ENCODE data around the gene ZNF697.

The ZNF697 gene

DNA sequence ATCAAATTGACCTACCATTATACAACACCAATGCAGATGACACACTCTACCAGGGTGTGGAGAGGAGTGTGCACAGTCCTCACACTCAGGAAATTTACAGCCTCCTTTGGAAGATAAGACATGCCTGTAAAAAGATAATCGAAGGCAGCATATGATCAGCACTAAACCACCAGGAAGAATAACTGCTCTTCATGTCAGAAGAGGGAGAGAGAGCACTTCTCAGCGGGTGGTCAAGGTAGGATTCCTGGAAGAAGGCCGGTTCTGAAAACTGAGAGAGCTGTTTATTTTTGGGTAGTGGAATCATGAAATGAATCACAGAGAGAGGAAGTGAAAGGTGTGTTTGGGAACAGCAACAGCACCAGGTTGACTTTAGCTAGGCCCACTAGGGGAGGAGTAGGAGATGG, 14.0 kb upstream of the ZNF697 start:
- peak; percentile 39 for DNase-seq (ENCODE audit: low spot score)
- TF ChIP-seq, protein P1, sequence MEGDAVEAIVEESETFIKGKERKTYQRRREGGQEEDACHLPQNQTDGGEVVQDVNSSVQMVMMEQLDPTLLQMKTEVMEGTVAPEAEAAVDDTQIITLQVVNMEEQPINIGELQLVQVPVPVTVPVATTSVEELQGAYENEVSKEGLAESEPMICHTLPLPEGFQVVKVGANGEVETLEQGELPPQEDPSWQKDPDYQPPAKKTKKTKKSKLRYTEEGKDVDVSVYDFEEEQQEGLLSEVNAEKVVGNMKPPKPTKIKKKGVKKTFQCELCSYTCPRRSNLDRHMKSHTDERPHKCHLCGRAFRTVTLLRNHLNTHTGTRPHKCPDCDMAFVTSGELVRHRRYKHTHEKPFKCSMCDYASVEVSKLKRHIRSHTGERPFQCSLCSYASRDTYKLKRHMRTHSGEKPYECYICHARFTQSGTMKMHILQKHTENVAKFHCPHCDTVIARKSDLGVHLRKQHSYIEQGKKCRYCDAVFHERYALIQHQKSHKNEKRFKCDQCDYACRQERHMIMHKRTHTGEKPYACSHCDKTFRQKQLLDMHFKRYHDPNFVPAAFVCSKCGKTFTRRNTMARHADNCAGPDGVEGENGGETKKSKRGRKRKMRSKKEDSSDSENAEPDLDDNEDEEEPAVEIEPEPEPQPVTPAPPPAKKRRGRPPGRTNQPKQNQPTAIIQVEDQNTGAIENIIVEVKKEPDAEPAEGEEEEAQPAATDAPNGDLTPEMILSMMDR (IDR thresholded peaks at IDR 0.05; ENCODE audit: extremely low read depth, missing control alignments) = no peak

DNA sequence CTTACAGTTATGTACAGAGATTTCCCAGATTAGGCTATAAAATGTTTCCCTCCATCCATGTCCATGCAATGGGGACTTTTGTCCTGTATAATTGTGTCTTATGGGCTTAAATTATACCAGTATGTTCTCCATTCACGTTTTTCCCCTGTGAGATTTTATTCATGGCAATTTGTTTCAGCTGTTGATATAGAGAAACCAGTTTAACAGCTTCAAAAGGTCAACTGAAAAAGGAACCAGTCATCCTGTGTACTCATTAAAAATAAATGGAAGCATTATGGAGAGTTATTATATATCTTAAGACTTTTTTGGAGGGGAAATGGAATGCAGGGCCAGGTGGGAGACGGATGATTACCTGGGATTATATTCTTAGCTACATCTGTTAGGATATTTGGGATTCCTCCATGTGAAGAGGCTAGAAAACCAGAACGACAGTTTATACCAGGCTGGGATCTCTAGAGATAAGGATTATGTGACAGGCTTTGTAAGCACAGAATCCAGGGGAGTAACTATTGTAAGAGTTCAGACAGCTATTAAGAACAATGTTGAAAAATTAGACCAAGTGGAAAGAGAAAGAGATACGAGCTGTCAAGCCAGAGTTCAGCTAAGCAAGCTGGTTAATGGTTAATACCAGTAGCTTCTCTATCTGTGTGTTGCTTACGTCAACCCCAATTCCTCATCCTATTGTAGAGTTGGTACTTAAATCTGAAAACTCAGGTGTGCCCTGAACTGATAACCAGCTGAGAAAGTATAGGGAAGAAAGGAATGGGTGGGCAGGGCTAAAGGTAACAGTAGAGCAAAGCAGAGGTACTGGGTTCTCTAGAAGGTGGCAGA, 12.4 kb upstream of the ZNF697 start:
- TF ChIP-seq, protein P1 (IDR thresholded peaks at IDR 0.05; ENCODE audit: extremely low read depth, missing control alignments) = no peak
- DNase-seq (ENCODE audit: low spot score) = peak; percentile 39

DNA sequence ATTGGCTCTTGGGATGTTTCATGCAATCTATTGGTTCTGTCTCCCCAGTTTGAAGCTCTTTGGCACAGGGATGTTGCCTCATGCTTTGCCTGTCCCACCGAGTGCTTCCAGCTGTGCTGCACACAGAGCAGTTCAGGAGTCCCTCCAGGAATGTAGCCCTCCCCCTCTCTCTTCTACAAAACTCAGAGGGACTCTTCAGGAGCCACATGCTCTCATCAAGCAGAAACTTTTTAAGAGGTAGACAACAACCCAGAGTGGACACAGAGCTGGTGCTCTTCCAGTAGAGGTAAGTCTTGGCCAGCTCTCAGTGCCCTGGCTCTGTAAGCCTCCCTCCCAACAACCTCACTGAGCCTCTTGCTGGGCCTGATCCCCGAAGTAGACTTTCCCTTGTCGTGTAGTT, 11.6 kb upstream of the ZNF697 start:
- DNase-seq (ENCODE audit: low spot score) = no peak
- TF ChIP-seq, protein P1 (IDR thresholded peaks at IDR 0.05; ENCODE audit: extremely low read depth, missing control alignments) = no peak

DNA sequence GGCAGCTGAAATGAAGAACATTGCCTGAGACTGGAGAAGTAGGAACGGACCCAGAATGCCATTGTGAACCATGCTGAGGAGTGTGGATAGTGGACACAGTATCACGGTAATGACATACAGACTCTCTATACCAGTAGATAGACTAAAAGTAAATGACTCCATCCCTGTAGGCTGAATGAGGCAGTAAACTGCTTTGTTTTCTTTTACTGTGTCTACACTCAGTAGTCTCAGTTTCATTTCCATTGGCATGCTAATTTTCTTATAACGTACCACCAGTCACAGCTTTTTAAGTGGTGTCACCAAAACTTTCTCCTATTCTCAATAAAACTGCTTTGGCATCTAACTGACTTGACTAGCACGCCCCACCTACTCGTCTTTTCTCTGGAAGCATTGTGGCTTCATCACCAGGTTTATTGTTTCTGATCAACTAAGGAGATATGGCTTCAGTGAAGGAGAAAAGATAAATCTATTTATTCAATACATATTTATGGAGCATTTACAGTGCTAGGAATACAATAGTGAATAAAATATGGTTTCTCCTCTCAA, 8.4 kb upstream of the ZNF697 start:
- DNase-seq (ENCODE audit: low spot score) = no peak
- TF ChIP-seq, protein P1 (IDR thresholded peaks at IDR 0.05; ENCODE audit: extremely low read depth, missing control alignments) = no peak

DNA sequence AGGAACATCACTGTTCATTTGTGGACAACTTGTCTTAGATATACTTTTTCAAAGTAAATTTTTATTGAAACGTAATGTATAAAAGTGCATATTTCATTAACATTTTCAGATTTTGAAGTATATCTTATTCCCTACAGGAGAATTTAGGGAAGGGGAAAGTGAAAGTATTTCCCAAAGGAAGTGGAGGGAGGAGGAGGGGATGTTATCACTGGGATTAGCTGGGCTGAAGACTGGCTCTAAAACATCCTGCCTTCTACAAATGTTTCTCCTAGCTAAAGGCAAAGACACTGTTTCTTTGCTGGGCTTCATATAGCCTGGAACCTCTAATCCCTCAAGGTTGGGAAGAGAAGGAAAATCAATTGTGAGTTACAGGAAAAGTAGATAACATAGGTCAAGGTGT, 7.1 kb upstream of the ZNF697 start:
- TF ChIP-seq, protein P1 (IDR thresholded peaks at IDR 0.05; ENCODE audit: extremely low read depth, missing control alignments) = no peak
- no peak for DNase-seq (ENCODE audit: low spot score)

DNA sequence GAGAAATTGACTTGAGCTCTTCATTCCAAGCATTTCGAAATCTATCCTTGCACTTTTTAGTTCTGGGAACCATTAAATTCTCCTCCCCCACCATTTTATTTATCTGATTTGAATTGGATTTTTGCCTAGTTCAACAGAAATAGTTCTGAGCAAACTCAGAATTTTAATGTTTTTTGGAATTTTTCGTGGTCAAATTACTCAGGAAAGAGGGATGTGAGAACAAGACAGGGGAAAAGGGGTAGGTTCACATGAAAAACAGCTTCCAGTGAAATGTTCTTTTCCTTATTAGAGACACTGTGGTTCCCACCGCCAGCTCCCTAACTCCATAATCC, 5.7 kb upstream of the ZNF697 start:
- TF ChIP-seq, protein P1 (IDR thresholded peaks at IDR 0.05; ENCODE audit: extremely low read depth, missing control alignments) = no peak
- no peak for DNase-seq (ENCODE audit: low spot score)

DNA sequence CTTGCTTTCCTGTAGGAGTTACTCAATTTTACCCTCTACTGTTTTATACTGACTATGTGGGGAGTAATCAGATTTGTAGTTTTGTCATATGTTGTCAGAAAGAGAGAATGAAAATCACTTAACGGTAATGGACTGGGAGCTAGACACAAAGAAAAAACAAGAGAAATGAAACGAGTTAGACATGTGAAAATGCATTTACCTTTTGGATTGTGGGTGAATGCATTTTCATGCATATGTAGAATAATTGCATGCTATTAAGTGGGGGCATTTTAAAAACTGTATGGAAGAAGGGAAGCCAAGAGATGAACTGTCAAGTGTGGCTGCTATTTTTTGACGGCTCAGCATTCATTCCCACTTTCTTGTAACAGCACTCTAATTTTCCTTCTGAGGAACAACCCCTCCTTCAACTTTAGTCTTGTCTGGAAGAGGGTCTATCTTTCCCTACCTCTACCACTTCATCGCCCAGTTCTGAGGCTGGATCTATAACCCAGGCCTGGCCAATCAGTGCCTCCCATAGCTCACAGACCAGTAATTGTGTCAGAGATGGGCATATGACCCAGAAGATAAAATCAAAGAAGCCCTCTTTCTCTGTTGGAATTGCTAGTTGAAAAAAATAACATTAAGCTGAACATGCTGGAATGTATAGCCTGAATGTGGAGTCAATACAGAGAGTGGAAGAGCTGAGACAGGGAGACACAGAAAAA, 5.2 kb upstream of the ZNF697 start:
- TF ChIP-seq, protein P1 (IDR thresholded peaks at IDR 0.05; ENCODE audit: extremely low read depth, missing control alignments) = no peak
- DNase-seq (ENCODE audit: low spot score) = no peak

Measured in GM20000 (cell line).